Jurkat, Clone E6-1 (cell line): ENCODE measurements around the gene CSTF2.

Source experiments
- DNase-seq: peaks from one replicate; pipeline ENCODE4 v3.0.0-alpha.2; 2011; ENCODE audit warnings: low read depth, low spot score
- H3K4me3 ChIP-seq: 2 replicates; pipeline ENCODE4 v1.5.1; 2011; ENCODE audit warnings: mild to moderate bottlenecking, low read length, control low read depth, moderate library complexity

Gene CSTF2

GRCh38 chrX:100868273-100868672 is 48.1 kb downstream of the CSTF2 start:
- no peak for DNase-seq
- no peak overlapping the region for H3K4me3 ChIP-seq

GRCh38 chrX:100870527-100870926 is 50.3 kb downstream of the CSTF2 start:
- DNase-seq: no peak
- H3K4me3 ChIP-seq: no peak overlapping the region

GRCh38 chrX:100871594-100872560 is 51.7 kb downstream of the CSTF2 start:
- H3K4me3 ChIP-seq: no peak overlapping the region
- no peak for DNase-seq

GRCh38 chrX:100874325-100874724 is 54.1 kb downstream of the CSTF2 start, which contains the start of gene NOX1:
Gene NOX1, minus strand, starts transcription at chrX:100874359. Its CDS starts 220 bp downstream, at chrX:100874139.
- H3K4me3 ChIP-seq: no peak within 1 kb of the TSS
- DNase-seq: no peak

- no peak overlapping the region for H3K4me3 ChIP-seq
- DNase-seq: no peak
These were observed 60.2 kb downstream of the CSTF2 start for GRCh38 chrX:100880368-100880767.

- H3K4me3 ChIP-seq: no peak overlapping the region
- DNase-seq: no peak
These were observed 63.5 kb downstream of the CSTF2 start for GRCh38 chrX:100883654-100884053.
